B cell (primary cell): ENCODE results near the gene TRMU. TPM values are rescaled to one million over a fixed set of nuclear protein-coding genes. Genes with fewer than 3 reads are reported as not detected.

Experiments
- ATAC-seq: fragments of 200-7000 bp; cut with Tn5 transposase; one replicate; pipeline ENCODE4 v1.10.0; 2021; ENCODE audit warnings: low read depth, mild to moderate bottlenecking, moderate number of reproducible peaks, moderate library complexity
- CTCF ChIA-PET: fragments of 350-600 bp; sonication (Branson Sonifier 250); formaldehyde crosslinking; loops from one replicate; lab custom pipeline; 2021; ENCODE audit warnings: antibody characterized with exemption, inconsistent platforms; lab: Charles Lee
- POLR2A ChIA-PET: fragments of 350-600 bp; sonication (Branson Sonifier 250); formaldehyde crosslinking; loops from one replicate; lab custom pipeline; 2021; ENCODE audit warnings: antibody characterized with exemption; lab: Charles Lee
- DNase-seq: peaks from one replicate; pipeline ENCODE4 v3.0.0; 2013
- H2AFZ ChIP-seq: 2 replicates; pipeline ENCODE4 v1.6.1; 2012; ENCODE audit warnings: mild to moderate bottlenecking, low read depth, low read length; ENCODE audit not compliant: insufficient read depth, poor library complexity, severe bottlenecking
- H3K27ac ChIP-seq, 2 donors: 1 replicate in 1 of 2; 2 replicates in 1 of 2; pipeline ENCODE4 v1.5.1; 2012 to 2013; ENCODE audit warnings: low read length in 2 of 2, mild to moderate bottlenecking in 2 of 2, moderate library complexity in 1 of 2
- H3K27me3 ChIP-seq, 4 experiments: fragments of 200-600 bp in 1 of 4; sonication (generic) in 1 of 4; replicated peaks in 1 of 4; 1 replicate in 2 of 4; 2 replicates in 2 of 4; pipeline versions ENCODE4 v1.6.1 to v1.7.0; 2013 to 2016; ENCODE audit warnings: low read length in 3 of 4, mild to moderate bottlenecking in 2 of 4, mixed read lengths in 1 of 4, moderate library complexity in 1 of 4; ENCODE audit not compliant: insufficient read depth in 4 of 4, control insufficient read depth in 3 of 4; ENCODE audit errors: control extremely low read depth in 1 of 4
- H3K36me3 ChIP-seq, 2 experiments: replicated peaks in 1 of 2; 1 replicate in 1 of 2; 2 replicates in 1 of 2; pipeline versions ENCODE4 v1.6.1 to v1.7.1; 2013; ENCODE audit warnings: low read length in 1 of 2; ENCODE audit not compliant: insufficient read depth in 2 of 2, control insufficient read depth in 1 of 2; ENCODE audit errors: control extremely low read depth in 1 of 2, extremely low read depth in 1 of 2
- H3K4me1 ChIP-seq, 2 donors: fragments of 200-600 bp in 1 of 2; sonication (generic) in 1 of 2; 1 replicate in 1 of 2; 2 replicates in 1 of 2; pipeline versions ENCODE4 v1.5.1 to v1.6.1; 2013 to 2017; ENCODE audit warnings: low read length in 2 of 2; ENCODE audit not compliant: control insufficient read depth in 2 of 2, insufficient read depth in 2 of 2
- H3K4me2 ChIP-seq: replicated peaks from 2 replicates; pipeline ENCODE3; 2012; ENCODE audit warnings: mild to moderate bottlenecking, low read depth, low read length; ENCODE audit not compliant: poor library complexity, severe bottlenecking
- H3K4me3 ChIP-seq, 5 experiments: fragments of 200-600 bp in 1 of 5; sonication (generic) in 1 of 5; 1 replicate in 3 of 5; 2 replicates in 2 of 5; pipeline versions ENCODE4 v1.5.1 to v1.7.0; 2011 to 2016; ENCODE audit warnings: low read length in 4 of 5, mild to moderate bottlenecking in 4 of 5, low read depth in 2 of 5, control low read depth in 1 of 5, moderate library complexity in 1 of 5; ENCODE audit not compliant: insufficient read depth in 1 of 5; ENCODE audit errors: control extremely low read depth in 1 of 5, extremely low read depth in 1 of 5
- H3K79me2 ChIP-seq: fragments of 200-600 bp; sonication (generic); one replicate; pipeline ENCODE4 v1.6.0; 2016; ENCODE audit warnings: low read length; ENCODE audit not compliant: control insufficient read depth, insufficient read depth
- H3K9ac ChIP-seq: fragments of 200-600 bp; sonication (generic); 2 replicates; pipeline ENCODE4 v1.6.1; 2017; ENCODE audit warnings: mild to moderate bottlenecking, low read length, moderate library complexity
- H3K9me3 ChIP-seq, 3 donors: one replicate each; pipeline versions ENCODE4 v1.6.1 to v1.7.1; 2013; ENCODE audit warnings: low read length in 2 of 3; ENCODE audit not compliant: control insufficient read depth in 2 of 3, insufficient read depth in 1 of 3; ENCODE audit errors: control extremely low read depth in 1 of 3
- H4K20me1 ChIP-seq: 2 replicates; pipeline ENCODE4 v1.6.0; 2012; ENCODE audit warnings: mild to moderate bottlenecking, low read length; ENCODE audit not compliant: insufficient read depth, control insufficient read depth, poor library complexity, severe bottlenecking
- H3K27ac Mint-ChIP-seq: one replicate; pipeline ENCODE4 v1.8.0; 2021; ENCODE audit warnings: mixed read lengths
- H3K27me3 Mint-ChIP-seq: one replicate; pipeline ENCODE4 v1.8.0; 2021; ENCODE audit warnings: mixed read lengths
- H3K4me1 Mint-ChIP-seq: one replicate; pipeline ENCODE4 v1.8.0; 2021; ENCODE audit warnings: mixed read lengths
- H3K4me3 Mint-ChIP-seq: one replicate; pipeline ENCODE4 v1.8.0; 2021; ENCODE audit warnings: mixed read lengths
- H3K9me3 Mint-ChIP-seq: one replicate; pipeline ENCODE4 v1.8.0; 2022; ENCODE audit warnings: mixed read lengths; ENCODE audit not compliant: insufficient read depth
- EZH2 ChIP-seq: IDR thresholded peaks from 2 replicates; pipeline ENCODE4 v1.6.1; 2012; ENCODE audit warnings: borderline replicate concordance, low read depth, mild to moderate bottlenecking, moderate library complexity, low read length; ENCODE audit not compliant: insufficient read depth, poor library complexity, severe bottlenecking
- WGBS: methylation state at CpG from one replicate; pipeline ENCODE4 v1.1.5; 2013; ENCODE audit warnings: missing lambda C conversion rate; ENCODE audit not compliant: insufficient coverage; 5-methylcytosine and 5-hydroxymethylcytosine counted together
- intact Hi-C: fragments of 100-400 bp; cut with micrococcal nuclease; formaldehyde crosslinking; loops from one replicate; pipeline ENCODE4 v1.10.0; 2022
- polyA plus RNA-seq: library from polyadenylated mRNA; depleted of rRNA; stranded (reverse); fragments of >200 nt; gene quantifications from 2 replicates; pipeline ENCODE4 v1.2.3, GENCODE V29; 2012
- total RNA-seq, 2 donors: library from RNA; stranded (reverse); fragments of 120-200 nt in 1 of 2; gene quantifications; 1 replicate in 1 of 2; 2 replicates in 1 of 2; pipeline versions ENCODE4 v1.2.3 to v1.2.4, GENCODE V29; 2013 to 2022
- TF ChIP-seq, protein P1 (sequence below): fragments of 200-600 bp; IDR thresholded peaks from one replicate; pipeline ENCODE4 v1.8.0; 2022; ENCODE audit warnings: antibody characterized with exemption, mild to moderate bottlenecking

TRMU gene
- total and polyA plus RNA-seq, 2 donors (not counting 1 experiment from before 2014, with no cell fraction given), result 51.0 to 76.9 TPM

DNA sequence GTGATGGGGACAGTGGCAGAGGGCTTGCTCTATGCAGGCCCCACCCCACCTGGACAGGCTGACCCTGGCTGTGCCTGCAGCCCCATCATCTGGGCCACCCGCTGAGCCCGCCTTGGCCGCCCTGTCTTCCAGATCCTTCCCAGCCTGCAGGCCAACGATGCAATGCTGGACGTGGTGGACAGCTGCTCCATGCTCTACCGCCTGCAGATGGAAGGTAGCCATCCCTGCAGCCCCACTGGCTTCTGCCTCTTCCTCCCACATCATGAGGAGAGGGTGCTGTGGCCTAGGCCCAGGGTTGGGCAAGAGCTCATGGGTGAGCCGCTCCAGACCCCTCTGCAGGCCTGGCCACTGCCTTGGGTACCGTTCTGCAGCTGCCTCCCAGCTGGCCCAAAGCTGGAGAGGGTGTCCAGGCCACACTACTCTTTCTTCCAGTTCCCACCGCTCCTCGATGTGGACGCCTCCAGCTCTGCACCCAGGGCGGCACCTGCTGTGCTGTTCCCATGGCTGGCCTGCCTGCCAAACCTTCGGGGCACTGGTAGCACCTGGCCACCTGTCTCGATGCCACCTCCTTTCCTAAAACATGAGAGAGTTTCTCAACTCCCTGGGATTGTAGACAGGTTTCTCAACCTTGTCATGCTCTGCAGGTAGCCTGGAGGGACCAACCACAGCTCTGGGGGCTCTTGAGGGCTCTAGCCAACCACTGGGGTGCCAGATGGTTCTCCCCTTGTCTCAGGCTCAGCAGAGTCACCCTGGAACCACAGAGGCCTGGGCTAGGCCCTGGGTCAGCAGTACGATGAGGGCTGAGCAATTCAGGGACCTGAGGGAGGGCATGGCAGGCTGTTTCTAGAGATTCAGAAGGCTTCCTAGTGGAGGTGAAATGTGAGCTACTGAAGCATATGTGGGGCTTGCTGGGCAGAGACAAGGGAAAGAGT is 48.3 kb upstream of the TRMU start:
- H3K4me3 ChIP-seq, result peak overlapping the region in 3 of 5 experiments; percentile 32 to 53 (median 45)
- peak overlapping the region; percentile 88 for H3K27ac Mint-ChIP-seq
- intact Hi-C loops, result no loop called here
- H3K4me2 ChIP-seq, result peak overlapping the region; percentile 75
- H3K36me3 ChIP-seq, result peaks cover 0 to 6% of the 10 kb centered on the region in 2 experiments
- H3K27me3 Mint-ChIP-seq, result no peaks in the 10 kb centered on the region
- H3K4me1 ChIP-seq, result peaks cover 26 to 41% of the 10 kb centered on the region in 2 donors
- H2AFZ ChIP-seq, result peak overlapping the region; percentile 58
- no peaks in the 10 kb centered on the region for H3K27me3 ChIP-seq
- H3K9me3 Mint-ChIP-seq, result no peaks in the 10 kb centered on the region
- H3K4me1 Mint-ChIP-seq, result peaks cover 39% of the 10 kb centered on the region
- 90% methylated on average over 15 of the region's 15 CpGs for WGBS
- ChIA-PET POLR2A (interaction anchor here (1.2 kb wide), 1 partner anchor 9 kb away, joined by 4 read pairs; the partner anchor contains the start of gene GTSE1), CTCF (interaction anchor here (1.7 kb wide), 1 partner anchor 281 kb away, joined by 5 read pairs; no protein-coding TSS in a partner anchor)
- DNase-seq (no peak), ATAC-seq (no peak)
- H3K79me2 ChIP-seq, result no peaks in the 10 kb centered on the region
- H3K27ac ChIP-seq, result peak overlapping the region; percentile 33 to 70
- H3K9ac ChIP-seq, result peak overlapping the region; percentile 58
- H3K9me3 ChIP-seq, result peaks cover 0 to 14% (median 0%) of the 10 kb centered on the region in 3 donors
- peak overlapping the region; percentile 81 for H3K4me3 Mint-ChIP-seq
- H4K20me1 ChIP-seq, result no peaks in the 10 kb centered on the region
- TF ChIP-seq, protein P1, sequence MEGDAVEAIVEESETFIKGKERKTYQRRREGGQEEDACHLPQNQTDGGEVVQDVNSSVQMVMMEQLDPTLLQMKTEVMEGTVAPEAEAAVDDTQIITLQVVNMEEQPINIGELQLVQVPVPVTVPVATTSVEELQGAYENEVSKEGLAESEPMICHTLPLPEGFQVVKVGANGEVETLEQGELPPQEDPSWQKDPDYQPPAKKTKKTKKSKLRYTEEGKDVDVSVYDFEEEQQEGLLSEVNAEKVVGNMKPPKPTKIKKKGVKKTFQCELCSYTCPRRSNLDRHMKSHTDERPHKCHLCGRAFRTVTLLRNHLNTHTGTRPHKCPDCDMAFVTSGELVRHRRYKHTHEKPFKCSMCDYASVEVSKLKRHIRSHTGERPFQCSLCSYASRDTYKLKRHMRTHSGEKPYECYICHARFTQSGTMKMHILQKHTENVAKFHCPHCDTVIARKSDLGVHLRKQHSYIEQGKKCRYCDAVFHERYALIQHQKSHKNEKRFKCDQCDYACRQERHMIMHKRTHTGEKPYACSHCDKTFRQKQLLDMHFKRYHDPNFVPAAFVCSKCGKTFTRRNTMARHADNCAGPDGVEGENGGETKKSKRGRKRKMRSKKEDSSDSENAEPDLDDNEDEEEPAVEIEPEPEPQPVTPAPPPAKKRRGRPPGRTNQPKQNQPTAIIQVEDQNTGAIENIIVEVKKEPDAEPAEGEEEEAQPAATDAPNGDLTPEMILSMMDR, result no peak
- TF ChIP-seq EZH2, result no peak
